ENCODE results near the gene OIT3. TPM values are rescaled to one million over a fixed set of nuclear protein-coding genes. Genes with fewer than 3 reads are reported as not detected.

The OIT3 gene
- total RNA-seq, 2 experiments from 2014 or later: not detected

- no peaks in the 10 kb centered on the region for H3K36me3 ChIP-seq (ENCODE audit: insufficient read depth, low read length)
- no peak overlapping the region for H3K4me3 ChIP-seq (ENCODE audit: low read depth, low read length, poor library complexity, severe bottlenecking)
- intact Hi-C loops (cut with micrococcal nuclease; ENCODE audit: unreplicated experiment): no loop called here
- no peaks in the 10 kb centered on the region for H3K9me3 ChIP-seq (ENCODE audit: low read length)
- no peaks in the 10 kb centered on the region for H4K20me1 ChIP-seq (ENCODE audit: insufficient read depth, low read length)
- H3K9me2 ChIP-seq (ENCODE audit: insufficient read depth, low read length): no peaks in the 10 kb centered on the region
- ChIA-PET CTCF (ENCODE audit: unreplicated experiment) (no interaction called here), POLR2A (no interaction called here)
- DNase-seq (ENCODE audit: low spot score): no peak
- H2AFZ ChIP-seq (ENCODE audit: low read length): no peak overlapping the region
- no TSS peak for BruUV-seq (replicated peaks)
- no peak overlapping the region for H3K4me2 ChIP-seq (ENCODE audit: low read length)
- no peak overlapping the region for H3K27ac ChIP-seq (ENCODE audit: low read depth, low read length, poor library complexity, severe bottlenecking)
- TF ChIP-seq CTCF (conservative IDR thresholded peaks at IDR 0.05; ENCODE audit: low read length) (no peak), EZH2phosphoT487 (IDR thresholded peaks at IDR 0.05; ENCODE audit: borderline replicate concordance, low read depth, low read length) (no peak)
- no peaks in the 10 kb centered on the region for H3K4me1 ChIP-seq (ENCODE audit: insufficient read depth, low read length, poor library complexity, severe bottlenecking)
- H3K79me2 ChIP-seq (ENCODE audit: insufficient read depth, low read depth, low read length): no peaks in the 10 kb centered on the region
These were observed 58.2 kb downstream of the OIT3 start for GRCh38 chr10:72951760-72952159.

- no TSS peak for BruUV-seq (replicated peaks)
- ChIA-PET CTCF (ENCODE audit: unreplicated experiment) (no interaction called here), POLR2A (no interaction called here)
- Histone ChIP-seq H4K20me1 (ENCODE audit: insufficient read depth, low read length) (no peaks in the 10 kb centered on the region), H3K79me2 (ENCODE audit: insufficient read depth, low read depth, low read length) (no peaks in the 10 kb centered on the region), H3K4me1 (ENCODE audit: insufficient read depth, low read length, poor library complexity, severe bottlenecking) (no peaks in the 10 kb centered on the region), H3K36me3 (ENCODE audit: insufficient read depth, low read length) (no peaks in the 10 kb centered on the region), H3K9me2 (ENCODE audit: insufficient read depth, low read length) (no peaks in the 10 kb centered on the region), H3K4me3 (ENCODE audit: low read depth, low read length, poor library complexity, severe bottlenecking) (no peak overlapping the region), H3K9me3 (ENCODE audit: low read length) (no peaks in the 10 kb centered on the region), H3K27ac (ENCODE audit: low read depth, low read length, poor library complexity, severe bottlenecking) (no peak overlapping the region), H3K4me2 (ENCODE audit: low read length) (no peak overlapping the region), H2AFZ (ENCODE audit: low read length) (no peak overlapping the region)
- TF ChIP-seq EZH2phosphoT487 (IDR thresholded peaks at IDR 0.05; ENCODE audit: borderline replicate concordance, low read depth, low read length) (no peak), CTCF (conservative IDR thresholded peaks at IDR 0.05; ENCODE audit: low read length) (no peak)
- no peak for DNase-seq (ENCODE audit: low spot score)
- intact Hi-C loops (cut with micrococcal nuclease; ENCODE audit: unreplicated experiment): no loop called here
These were observed 58.6 kb downstream of the OIT3 start for GRCh38 chr10:72952189-72952588.

- no peak overlapping the region for H3K4me2 ChIP-seq (ENCODE audit: low read length)
- H3K4me3 ChIP-seq (ENCODE audit: low read depth, low read length, poor library complexity, severe bottlenecking): no peak overlapping the region
- CTCF ChIA-PET (ENCODE audit: unreplicated experiment): no interaction called here
- TF ChIP-seq EZH2phosphoT487 (IDR thresholded peaks at IDR 0.05; ENCODE audit: borderline replicate concordance, low read depth, low read length): no peak
- TF ChIP-seq CTCF (conservative IDR thresholded peaks at IDR 0.05; ENCODE audit: low read length): no peak
- intact Hi-C loops (cut with micrococcal nuclease; ENCODE audit: unreplicated experiment): no loop called here
- H4K20me1 ChIP-seq (ENCODE audit: insufficient read depth, low read length): no peaks in the 10 kb centered on the region
- no TSS peak for BruUV-seq (replicated peaks)
- no peaks in the 10 kb centered on the region for H3K9me3 ChIP-seq (ENCODE audit: low read length)
- POLR2A ChIA-PET: no interaction called here
- no peaks in the 10 kb centered on the region for H3K36me3 ChIP-seq (ENCODE audit: insufficient read depth, low read length)
- H3K79me2 ChIP-seq (ENCODE audit: insufficient read depth, low read depth, low read length): no peaks in the 10 kb centered on the region
- no peak overlapping the region for H2AFZ ChIP-seq (ENCODE audit: low read length)
- no peak overlapping the region for H3K27ac ChIP-seq (ENCODE audit: low read depth, low read length, poor library complexity, severe bottlenecking)
- H3K4me1 ChIP-seq (ENCODE audit: insufficient read depth, low read length, poor library complexity, severe bottlenecking): no peaks in the 10 kb centered on the region
- H3K9me2 ChIP-seq (ENCODE audit: insufficient read depth, low read length): no peaks in the 10 kb centered on the region
- no peak for DNase-seq (ENCODE audit: low spot score)
These were observed 59.2 kb downstream of the OIT3 start for GRCh38 chr10:72952642-72953158.
